Muscle of arm (tissue), 12 donors: ENCODE measurements around the gene C2orf81. TPM values are rescaled to one million over a fixed set of nuclear protein-coding genes. Genes with fewer than 3 reads are reported as not detected.

ENCODE experiments used
- DNase-seq: peaks from one replicate; pipeline ENCODE4 v3.0.0-alpha.2; 2013
- polyA plus RNA-seq, 12 donors: library from polyadenylated mRNA; unstranded; fragments of 120-200 nt; gene quantifications; one replicate each; pipeline ENCODE4 v1.2.1, GENCODE V29; 2013; ENCODE audit not compliant: insufficient read length in 12 of 12

C2orf81 gene
- polyA plus RNA-seq, 12 donors: 1.6 to 3.8 (median 2.0) TPM; not detected in 2

GRCh38 chr2:74392449-74392743 lies 29.0 kb downstream of the C2orf81 start:
- no peak for DNase-seq

- peak; percentile 96 for DNase-seq
Observed at GRCh38 chr2:74391580-74392448, 29.6 kb downstream of the C2orf81 start.

GRCh38 chr2:74391209-74391579 lies 30.2 kb downstream of the C2orf81 start:
- peak; percentile 34 for DNase-seq

GRCh38 chr2:74390606-74391005 lies 30.8 kb downstream of the C2orf81 start:
- no peak for DNase-seq

- no peak for DNase-seq
Observed at GRCh38 chr2:74387346-74387745, 34.1 kb downstream of the C2orf81 start.

- DNase-seq: no peak
Observed at GRCh38 chr2:74385396-74385795, 36.0 kb downstream of the C2orf81 start.

GRCh38 chr2:74384051-74384450 lies 37.4 kb downstream of the C2orf81 start:
- no peak for DNase-seq

GRCh38 chr2:74383254-74383653 lies 38.2 kb downstream of the C2orf81 start:
- DNase-seq: no peak

- no peak for DNase-seq
Observed at GRCh38 chr2:74381751-74382150, 39.7 kb downstream of the C2orf81 start.

GRCh38 chr2:74379851-74380789 lies 41.3 kb downstream of the C2orf81 start, which contains the start of gene DCTN1:
Gene DCTN1 (minus strand): TSS chr2:74380311. CDS start chr2:74380037, 274 bp downstream.
- DNase-seq: peak; percentile 66

GRCh38 chr2:74378007-74378406 lies 43.4 kb downstream of the C2orf81 start:
- no peak for DNase-seq

GRCh38 chr2:74375838-74376237 lies 45.6 kb downstream of the C2orf81 start:
- DNase-seq: no peak

GRCh38 chr2:74374509-74375205 lies 46.8 kb downstream of the C2orf81 start:
- peak; percentile 68 for DNase-seq

- no peak for DNase-seq
Observed at GRCh38 chr2:74373985-74374384, 47.4 kb downstream of the C2orf81 start.

GRCh38 chr2:74373221-74373676 lies 48.2 kb downstream of the C2orf81 start:
- DNase-seq: peak; percentile 15

- DNase-seq: no peak
Observed at GRCh38 chr2:74372674-74373073, 48.7 kb downstream of the C2orf81 start.

- DNase-seq: no peak
Observed at GRCh38 chr2:74371421-74371820, 50.0 kb downstream of the C2orf81 start.

GRCh38 chr2:74369976-74370375 lies 51.4 kb downstream of the C2orf81 start:
- no peak for DNase-seq

GRCh38 chr2:74368499-74368898 lies 52.9 kb downstream of the C2orf81 start:
- no peak for DNase-seq

- DNase-seq: no peak
Observed at GRCh38 chr2:74367789-74368188, 53.6 kb downstream of the C2orf81 start.

GRCh38 chr2:74366036-74366435 lies 55.4 kb downstream of the C2orf81 start:
- DNase-seq: no peak
